Stimulated activated CD4-positive, alpha-beta T cell treated with anti-CD3 and anti-CD28 coated beads, Interleukin-4, amount 100 ng/mL, for 4 hours (primary cell): Measurements from ENCODE around the gene MPO.

ENCODE experiments used
- DNase-seq, 2 experiments: peaks; one replicate each; pipeline ENCODE4 v3.0.0-alpha.2; 2020

The MPO gene

GRCh38 chr17:58278661-58279015 lies 2.1 kb downstream of the MPO start:
- no peak for DNase-seq

GRCh38 chr17:58277802-58278595 lies 2.7 kb downstream of the MPO start:
- DNase-seq = no peak

GRCh38 chr17:58277107-58277801 lies 3.5 kb downstream of the MPO start:
- no peak for DNase-seq

GRCh38 chr17:58276423-58276822 lies 4.3 kb downstream of the MPO start:
- DNase-seq = no peak

- no peak for DNase-seq
These were observed 5.3 kb downstream of the MPO start for GRCh38 chr17:58275417-58275816.

GRCh38 chr17:58273453-58274104 lies 7.2 kb downstream of the MPO start:
- no peak for DNase-seq

GRCh38 chr17:58272367-58273280 lies 8.1 kb downstream of the MPO start:
- no peak for DNase-seq

- no peak for DNase-seq
These were observed 9.4 kb downstream of the MPO start for GRCh38 chr17:58271216-58271931.

GRCh38 chr17:58270476-58271215 lies 10.1 kb downstream of the MPO start:
- no peak for DNase-seq

GRCh38 chr17:58269557-58270291 lies 11.0 kb downstream of the MPO start:
- no peak for DNase-seq

- no peak for DNase-seq
These were observed 11.8 kb downstream of the MPO start for GRCh38 chr17:58268774-58269556.

GRCh38 chr17:58268326-58268725 lies 12.4 kb downstream of the MPO start:
- DNase-seq = no peak

- no peak for DNase-seq
These were observed 13.1 kb downstream of the MPO start for GRCh38 chr17:58267347-58268324.

GRCh38 chr17:58265902-58266875 lies 14.5 kb downstream of the MPO start:
- DNase-seq = no peak

- DNase-seq = no peak
These were observed 15.5 kb downstream of the MPO start for GRCh38 chr17:58265271-58265670.

- no peak for DNase-seq
These were observed 16.2 kb downstream of the MPO start for GRCh38 chr17:58264407-58265103.

GRCh38 chr17:58263773-58264172 lies 17.0 kb downstream of the MPO start:
- DNase-seq = no peak
